Endothelial cell (in vitro differentiated cells): Measurements from ENCODE around the gene PRRX1. TPM values are rescaled to one million over a fixed set of nuclear protein-coding genes. Genes with fewer than 3 reads are reported as not detected.
A peak's percentile ranks its signal among the peaks of the same experiment; 100 is the strongest.

ENCODE experiments used
- DNase-seq: peaks from one replicate; pipeline ENCODE4 v3.0.0; 2021; ENCODE audit warnings: low spot score
- H3K27ac Mint-ChIP-seq: one replicate; pipeline ENCODE4 v1.8.0; 2021; ENCODE audit warnings: mixed read lengths, inconsistent platforms; ENCODE audit not compliant: unreplicated experiment
- H3K27me3 Mint-ChIP-seq: one replicate; pipeline ENCODE4 v1.8.0; 2021; ENCODE audit warnings: mild to moderate bottlenecking, moderate library complexity, mixed read lengths, inconsistent platforms; ENCODE audit not compliant: unreplicated experiment
- H3K36me3 Mint-ChIP-seq: one replicate; pipeline ENCODE4 v1.8.0; 2021; ENCODE audit warnings: mild to moderate bottlenecking, low read depth, mixed read lengths, inconsistent platforms; ENCODE audit not compliant: unreplicated experiment
- H3K4me1 Mint-ChIP-seq: one replicate; pipeline ENCODE4 v1.8.0; 2021; ENCODE audit warnings: mild to moderate bottlenecking, mixed read lengths, inconsistent platforms; ENCODE audit not compliant: unreplicated experiment
- H3K4me3 Mint-ChIP-seq: one replicate; pipeline ENCODE4 v1.8.0; 2021; ENCODE audit warnings: mild to moderate bottlenecking, mixed read lengths, inconsistent platforms; ENCODE audit not compliant: unreplicated experiment
- H3K9me3 Mint-ChIP-seq: one replicate; pipeline ENCODE4 v1.8.0; 2021; ENCODE audit warnings: mixed read lengths, inconsistent platforms; ENCODE audit not compliant: unreplicated experiment
- total RNA-seq: library from RNA; stranded (reverse); fragmentation: NEBNext Ultra II Directional; extraction: Animal tissue kit (Norgen Biotek cat#: 25700); gene quantifications from one replicate; pipeline ENCODE4 v1.2.1, GENCODE V29; 2021; ENCODE audit not compliant: unreplicated experiment
- TF ChIP-seq, protein P1 (sequence below): fragments of 200-600 bp; sonication (generic); IDR thresholded peaks from one replicate; pipeline ENCODE4 v1.5.0; 2021; ENCODE audit warnings: antibody characterized with exemption; ENCODE audit not compliant: unreplicated experiment

The PRRX1 gene
- total RNA-seq, 1 donor from 2014 or later, result not detected

DNA sequence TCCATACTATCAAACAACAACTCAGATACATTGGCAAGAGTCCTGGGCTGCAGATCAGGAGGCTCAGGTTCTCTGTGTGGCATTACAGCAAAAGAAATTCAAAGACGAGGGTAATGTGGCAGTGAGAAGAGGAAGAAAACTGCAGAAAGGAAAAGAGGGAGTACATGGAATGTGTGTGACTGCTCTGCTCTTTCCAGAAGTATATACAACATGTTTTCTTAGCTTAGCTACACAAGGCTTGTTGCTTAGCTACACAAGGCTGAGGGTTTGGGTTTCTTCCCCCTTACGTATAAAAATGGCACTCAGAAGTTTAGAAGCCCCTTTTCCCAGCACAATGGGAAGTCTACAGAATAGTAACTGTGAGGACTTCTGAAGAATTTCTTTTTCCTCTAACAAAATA is 86.0 kb downstream of the PRRX1 start:
- Mint-ChIP-seq H3K4me1 (no peaks in the 10 kb centered on the region), H3K9me3 (no peaks in the 10 kb centered on the region), H3K4me3 (no peak overlapping the region), H3K27me3 (no peaks in the 10 kb centered on the region), H3K36me3 (no peaks in the 10 kb centered on the region), H3K27ac (no peak overlapping the region)
- TF ChIP-seq, protein P1, sequence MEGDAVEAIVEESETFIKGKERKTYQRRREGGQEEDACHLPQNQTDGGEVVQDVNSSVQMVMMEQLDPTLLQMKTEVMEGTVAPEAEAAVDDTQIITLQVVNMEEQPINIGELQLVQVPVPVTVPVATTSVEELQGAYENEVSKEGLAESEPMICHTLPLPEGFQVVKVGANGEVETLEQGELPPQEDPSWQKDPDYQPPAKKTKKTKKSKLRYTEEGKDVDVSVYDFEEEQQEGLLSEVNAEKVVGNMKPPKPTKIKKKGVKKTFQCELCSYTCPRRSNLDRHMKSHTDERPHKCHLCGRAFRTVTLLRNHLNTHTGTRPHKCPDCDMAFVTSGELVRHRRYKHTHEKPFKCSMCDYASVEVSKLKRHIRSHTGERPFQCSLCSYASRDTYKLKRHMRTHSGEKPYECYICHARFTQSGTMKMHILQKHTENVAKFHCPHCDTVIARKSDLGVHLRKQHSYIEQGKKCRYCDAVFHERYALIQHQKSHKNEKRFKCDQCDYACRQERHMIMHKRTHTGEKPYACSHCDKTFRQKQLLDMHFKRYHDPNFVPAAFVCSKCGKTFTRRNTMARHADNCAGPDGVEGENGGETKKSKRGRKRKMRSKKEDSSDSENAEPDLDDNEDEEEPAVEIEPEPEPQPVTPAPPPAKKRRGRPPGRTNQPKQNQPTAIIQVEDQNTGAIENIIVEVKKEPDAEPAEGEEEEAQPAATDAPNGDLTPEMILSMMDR, result no peak
- no peak for DNase-seq

GRCh38 chr1:170755795-170756194 is 91.9 kb downstream of the PRRX1 start:
- no peak for DNase-seq
- H3K4me1 Mint-ChIP-seq, result peaks cover 4% of the 10 kb centered on the region
- H3K36me3 Mint-ChIP-seq, result no peaks in the 10 kb centered on the region
- TF ChIP-seq, protein P1, result no peak
- H3K27ac Mint-ChIP-seq, result no peak overlapping the region
- H3K9me3 Mint-ChIP-seq, result no peaks in the 10 kb centered on the region
- no peaks in the 10 kb centered on the region for H3K27me3 Mint-ChIP-seq
- H3K4me3 Mint-ChIP-seq, result no peak overlapping the region

DNA sequence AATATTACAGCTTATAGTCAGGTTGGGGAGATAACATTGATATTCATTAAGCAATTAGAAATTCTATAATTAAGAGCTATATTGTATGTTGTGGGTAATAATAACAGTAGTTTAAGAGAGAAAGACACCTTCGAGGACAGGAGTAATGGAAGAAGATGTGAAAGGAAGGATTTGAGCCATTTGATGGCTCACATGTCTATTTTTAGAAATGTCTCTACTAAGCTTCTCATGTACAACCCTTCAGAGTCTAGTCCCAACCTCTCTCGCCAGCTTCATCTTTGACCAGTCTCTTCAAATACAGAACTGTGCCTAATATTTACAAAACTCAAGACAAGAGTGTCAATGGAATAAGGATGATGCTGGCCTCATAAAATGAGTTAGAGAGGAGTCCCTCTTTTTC is 95.1 kb downstream of the PRRX1 start:
- no peak overlapping the region for H3K27ac Mint-ChIP-seq
- H3K9me3 Mint-ChIP-seq, result no peaks in the 10 kb centered on the region
- peaks cover 4% of the 10 kb centered on the region for H3K4me1 Mint-ChIP-seq
- DNase-seq, result no peak
- H3K36me3 Mint-ChIP-seq, result no peaks in the 10 kb centered on the region
- H3K27me3 Mint-ChIP-seq, result no peaks in the 10 kb centered on the region
- TF ChIP-seq, protein P1, result no peak
- no peak overlapping the region for H3K4me3 Mint-ChIP-seq

DNA sequence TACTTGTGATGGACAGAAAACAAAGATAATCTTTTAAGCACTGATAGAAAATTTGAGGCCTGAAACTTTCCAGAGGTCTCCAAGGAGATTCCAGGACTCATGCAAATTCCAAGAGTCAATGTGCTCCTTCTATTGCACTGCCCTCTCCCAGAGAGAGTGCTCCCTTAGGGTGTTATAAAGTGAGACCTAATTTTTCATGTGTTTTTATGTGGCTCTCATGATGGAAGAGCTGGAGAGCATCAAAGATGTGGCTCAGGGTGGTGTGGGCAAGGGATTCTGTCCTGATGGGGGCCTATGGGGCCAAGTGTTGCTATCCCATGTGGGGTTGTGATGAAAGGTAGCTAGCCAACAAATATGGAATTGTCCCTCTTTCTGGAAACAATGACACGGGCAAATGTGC is 101.3 kb downstream of the PRRX1 start:
- no peaks in the 10 kb centered on the region for H3K4me1 Mint-ChIP-seq
- H3K36me3 Mint-ChIP-seq, result no peaks in the 10 kb centered on the region
- H3K27me3 Mint-ChIP-seq, result no peaks in the 10 kb centered on the region
- no peak for DNase-seq
- no peak overlapping the region for H3K27ac Mint-ChIP-seq
- H3K4me3 Mint-ChIP-seq, result no peak overlapping the region
- no peaks in the 10 kb centered on the region for H3K9me3 Mint-ChIP-seq
- TF ChIP-seq, protein P1, result no peak

DNA sequence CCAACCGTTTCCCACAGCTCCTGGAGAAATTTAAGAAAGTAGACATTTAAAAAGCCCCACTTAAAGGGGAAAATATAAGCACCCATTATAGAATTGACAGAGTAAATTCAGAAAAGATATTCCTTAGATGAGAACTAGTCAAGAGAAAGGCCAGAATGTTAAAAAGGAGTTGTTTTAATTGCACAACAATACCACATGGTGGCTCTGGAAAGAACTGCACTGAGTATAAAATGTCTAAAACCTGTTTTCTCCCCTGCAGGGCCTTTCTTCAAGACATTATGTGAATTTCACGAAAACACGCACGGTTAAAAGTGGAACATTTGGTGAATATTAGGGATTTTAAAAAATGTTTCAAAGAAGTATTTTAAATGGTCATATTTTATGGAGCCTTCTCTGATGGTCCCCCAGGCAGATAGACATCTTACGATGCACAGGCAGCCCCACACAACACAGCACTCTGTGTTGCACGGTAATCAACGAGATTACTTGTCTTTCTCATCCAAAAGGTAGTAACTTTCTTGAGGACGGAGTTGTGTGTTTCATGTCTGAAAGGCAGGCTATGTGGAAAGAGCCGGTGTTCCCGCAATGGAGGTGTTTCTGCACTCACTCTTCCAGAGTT is 101.9 kb downstream of the PRRX1 start:
- no peak for DNase-seq
- no peaks in the 10 kb centered on the region for H3K4me1 Mint-ChIP-seq

More for the DNA sequence above, 101.9 kb downstream of the PRRX1 start:
- Mint-ChIP-seq H3K27me3 (no peaks in the 10 kb centered on the region), H3K27ac (no peak overlapping the region), H3K9me3 (no peaks in the 10 kb centered on the region), H3K36me3 (no peaks in the 10 kb centered on the region), H3K4me3 (no peak overlapping the region)
- TF ChIP-seq, protein P1, result peak; percentile 28
